Activated CD4-positive, alpha-beta T cell treated with anti-CD3 and anti-CD28 coated beads, Interleukin-2, amount 50 U/mL, for 24 hours (primary cell): ENCODE results near the gene KDM4C.
"Not testable (repeated sequence)": the region's sequence is repeated elsewhere in the genome, so short reads cannot be mapped to it uniquely, and the experiment has no call there.

Experiments used
- DNase-seq, 2 donors: peaks; one replicate each; pipeline ENCODE4 v3.0.0-alpha.2; 2020; ENCODE audit warnings: low read depth in 1 of 2, low spot score in 1 of 2

The KDM4C gene

GRCh38 chr9:6802926-6803325 is 45.2 kb downstream of the KDM4C start:
- no peak for DNase-seq

GRCh38 chr9:6805532-6805931 is 47.8 kb downstream of the KDM4C start:
- no peak for DNase-seq

GRCh38 chr9:6806318-6806717 is 48.5 kb downstream of the KDM4C start:
- not testable (repeated sequence) for DNase-seq

GRCh38 chr9:6807669-6808068 is 49.9 kb downstream of the KDM4C start:
- not testable (repeated sequence) for DNase-seq

GRCh38 chr9:6811436-6811835 is 53.7 kb downstream of the KDM4C start:
- DNase-seq: no peak

- DNase-seq: no peak
These were observed 58.8 kb downstream of the KDM4C start for GRCh38 chr9:6816581-6816980.

GRCh38 chr9:6818292-6818922 is 60.6 kb downstream of the KDM4C start:
- DNase-seq: no peak

- DNase-seq: no peak
These were observed 61.3 kb downstream of the KDM4C start for GRCh38 chr9:6819112-6819511.

- DNase-seq: no peak
These were observed 61.8 kb downstream of the KDM4C start for GRCh38 chr9:6819529-6819928.

GRCh38 chr9:6822696-6823095 is 64.9 kb downstream of the KDM4C start:
- no peak for DNase-seq

GRCh38 chr9:6827439-6828145 is 69.8 kb downstream of the KDM4C start:
- peak in 1 of 2 donors; percentile 25 for DNase-seq

GRCh38 chr9:6829027-6829426 is 71.3 kb downstream of the KDM4C start:
- DNase-seq: no peak

GRCh38 chr9:6829536-6829935 is 71.8 kb downstream of the KDM4C start:
- no peak for DNase-seq

- no peak for DNase-seq
These were observed 75.9 kb downstream of the KDM4C start for GRCh38 chr9:6833518-6834192.

GRCh38 chr9:6834306-6834705 is 76.5 kb downstream of the KDM4C start:
- no peak for DNase-seq

- no peak for DNase-seq
These were observed 80.4 kb downstream of the KDM4C start for GRCh38 chr9:6838158-6838557.

GRCh38 chr9:6842584-6842947 is 84.8 kb downstream of the KDM4C start:
- no peak for DNase-seq

- DNase-seq: no peak
These were observed 86.0 kb downstream of the KDM4C start for GRCh38 chr9:6843742-6844141.

- DNase-seq: no peak
These were observed 86.5 kb downstream of the KDM4C start for GRCh38 chr9:6844267-6844666.

GRCh38 chr9:6845128-6845826 is 87.5 kb downstream of the KDM4C start:
- no peak for DNase-seq

GRCh38 chr9:6845880-6846279 is 88.1 kb downstream of the KDM4C start:
- no peak for DNase-seq
